Measurements from ENCODE around the gene AIFM1.

DNA sequence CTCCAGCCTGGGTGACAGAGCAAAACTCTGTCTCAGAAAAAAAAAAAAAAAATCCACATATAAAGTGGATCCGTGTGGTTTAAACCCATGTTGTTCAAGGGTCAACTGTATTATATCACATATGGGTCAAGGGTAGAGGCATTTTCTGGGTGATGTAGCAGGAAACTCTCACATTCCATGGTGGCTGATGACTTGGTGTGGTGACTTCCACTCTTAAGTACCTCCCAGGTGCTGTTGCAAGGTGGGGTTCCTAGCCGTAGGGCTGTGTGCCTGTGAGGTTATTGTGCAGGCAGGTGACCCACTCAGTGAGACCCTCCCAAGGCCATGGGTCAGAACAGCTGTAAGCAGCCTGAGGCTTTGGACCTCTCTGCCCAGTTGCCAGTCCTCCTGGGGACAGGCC, 72.4 kb downstream of the AIFM1 start:
- TF ChIP-seq, protein P1, sequence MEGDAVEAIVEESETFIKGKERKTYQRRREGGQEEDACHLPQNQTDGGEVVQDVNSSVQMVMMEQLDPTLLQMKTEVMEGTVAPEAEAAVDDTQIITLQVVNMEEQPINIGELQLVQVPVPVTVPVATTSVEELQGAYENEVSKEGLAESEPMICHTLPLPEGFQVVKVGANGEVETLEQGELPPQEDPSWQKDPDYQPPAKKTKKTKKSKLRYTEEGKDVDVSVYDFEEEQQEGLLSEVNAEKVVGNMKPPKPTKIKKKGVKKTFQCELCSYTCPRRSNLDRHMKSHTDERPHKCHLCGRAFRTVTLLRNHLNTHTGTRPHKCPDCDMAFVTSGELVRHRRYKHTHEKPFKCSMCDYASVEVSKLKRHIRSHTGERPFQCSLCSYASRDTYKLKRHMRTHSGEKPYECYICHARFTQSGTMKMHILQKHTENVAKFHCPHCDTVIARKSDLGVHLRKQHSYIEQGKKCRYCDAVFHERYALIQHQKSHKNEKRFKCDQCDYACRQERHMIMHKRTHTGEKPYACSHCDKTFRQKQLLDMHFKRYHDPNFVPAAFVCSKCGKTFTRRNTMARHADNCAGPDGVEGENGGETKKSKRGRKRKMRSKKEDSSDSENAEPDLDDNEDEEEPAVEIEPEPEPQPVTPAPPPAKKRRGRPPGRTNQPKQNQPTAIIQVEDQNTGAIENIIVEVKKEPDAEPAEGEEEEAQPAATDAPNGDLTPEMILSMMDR (conservative IDR thresholded peaks at IDR 0.05; ENCODE audit: low read length), result no peak
- no peak for TF ChIP-seq EZH2phosphoT487 (IDR thresholded peaks at IDR 0.05; ENCODE audit: borderline replicate concordance)
